HL-60/S4 (cell line): ENCODE results near the gene SLFN5.
"Not testable (repeated sequence)": the region's sequence is repeated elsewhere in the genome, so short reads cannot be mapped to it uniquely, and the experiment has no call there.

Source experiments
- in situ Hi-C: fragments of 300-500 bp; cut with MboI; formaldehyde crosslinking; loops from 2 replicates; pipeline ENCODE4 v1.14.3; 2022; ENCODE audit warnings: low sequenced_read_pairs

The SLFN5 gene

DNA sequence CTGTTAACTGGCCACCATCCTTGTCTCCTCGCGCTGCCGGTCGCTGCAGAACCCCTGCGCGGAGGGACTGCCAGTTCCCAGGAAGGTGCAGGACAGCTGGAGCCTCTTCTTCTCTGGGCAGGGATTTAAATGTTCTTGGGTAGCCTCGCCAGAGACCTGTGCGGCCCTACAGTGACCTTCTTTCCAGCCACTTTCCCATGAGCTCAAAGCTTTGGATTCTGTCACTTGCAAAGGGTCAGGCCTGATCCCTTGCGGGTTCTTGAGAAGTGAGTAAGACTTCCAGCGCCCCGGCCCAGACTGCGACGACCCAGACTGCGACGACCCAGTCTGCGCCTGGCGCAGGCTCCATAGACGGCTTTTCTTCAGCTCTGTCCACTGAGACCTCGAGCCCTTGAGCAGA, 1.4 kb upstream of the SLFN5 start:
- in situ Hi-C loops = no loop called here

DNA sequence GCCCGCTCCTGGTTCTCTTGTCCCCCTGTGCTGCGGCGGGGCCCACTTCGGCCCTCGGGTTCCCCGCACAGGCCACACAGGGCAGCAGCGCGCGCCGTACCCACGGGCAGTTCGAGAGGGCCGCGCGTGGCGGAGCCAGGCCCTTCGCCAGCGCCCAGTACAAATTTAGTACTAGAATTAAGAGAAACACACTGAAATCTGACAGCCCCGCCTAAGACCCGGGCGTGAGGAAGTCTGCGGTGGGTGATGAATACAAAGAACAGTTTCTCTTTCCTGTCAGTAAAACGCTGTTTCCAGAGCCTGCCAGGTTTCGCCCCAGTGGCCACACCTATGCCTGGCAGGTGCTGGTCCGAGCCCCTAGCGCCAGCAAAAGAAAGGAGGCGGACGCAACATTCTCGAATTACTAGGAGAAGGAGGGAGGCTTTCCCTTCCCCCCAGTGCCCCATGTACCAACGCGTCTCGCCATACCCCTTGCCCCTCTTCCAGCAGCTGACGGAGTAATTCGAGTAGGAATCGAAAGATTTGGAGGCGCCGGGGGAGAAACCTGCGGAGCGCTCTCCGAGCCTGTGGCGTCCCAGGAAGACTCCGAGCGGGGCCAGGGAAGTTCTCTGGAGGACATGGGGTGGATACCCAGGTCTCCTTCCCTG, 591 bp upstream of the SLFN5 start:
- in situ Hi-C loops = no loop called here

DNA sequence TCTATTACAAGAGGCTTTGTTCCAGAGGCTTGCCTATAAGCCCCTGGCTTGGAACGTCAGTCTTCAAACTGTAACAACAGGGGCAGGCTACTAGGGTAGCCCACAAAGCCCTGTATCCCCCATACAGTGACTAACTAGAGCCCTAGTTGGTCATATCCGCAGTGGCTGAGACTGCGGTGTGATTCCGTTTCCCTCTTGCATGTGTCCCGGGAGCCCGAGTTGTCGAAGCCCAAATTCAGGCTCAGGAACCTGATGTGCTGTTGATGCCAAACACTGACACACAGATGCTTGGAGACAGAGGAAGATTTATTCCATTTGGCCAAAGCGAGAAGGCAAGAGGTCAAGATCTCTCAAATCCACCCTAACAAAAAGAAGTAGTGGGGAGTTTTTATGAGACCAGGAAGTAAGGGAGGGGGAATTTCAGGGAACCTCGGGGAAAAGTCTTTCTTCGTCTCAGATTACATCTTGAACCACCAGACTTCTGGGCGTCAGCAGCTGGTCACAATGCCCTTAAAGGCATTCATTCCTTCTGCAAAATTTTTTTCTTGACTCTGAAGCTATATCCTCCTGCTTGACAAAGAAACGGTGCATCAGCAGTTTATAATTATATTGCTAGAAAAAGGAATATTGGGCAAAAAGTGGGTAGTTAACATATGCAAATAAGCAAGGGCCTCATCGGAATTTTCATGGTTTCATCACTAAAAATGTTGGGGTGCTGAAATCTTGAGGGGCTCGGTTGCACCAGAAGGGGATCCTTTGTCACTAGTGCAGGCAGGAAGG, 879 bp downstream of the SLFN5 start:
- in situ Hi-C loops = no loop called here

DNA sequence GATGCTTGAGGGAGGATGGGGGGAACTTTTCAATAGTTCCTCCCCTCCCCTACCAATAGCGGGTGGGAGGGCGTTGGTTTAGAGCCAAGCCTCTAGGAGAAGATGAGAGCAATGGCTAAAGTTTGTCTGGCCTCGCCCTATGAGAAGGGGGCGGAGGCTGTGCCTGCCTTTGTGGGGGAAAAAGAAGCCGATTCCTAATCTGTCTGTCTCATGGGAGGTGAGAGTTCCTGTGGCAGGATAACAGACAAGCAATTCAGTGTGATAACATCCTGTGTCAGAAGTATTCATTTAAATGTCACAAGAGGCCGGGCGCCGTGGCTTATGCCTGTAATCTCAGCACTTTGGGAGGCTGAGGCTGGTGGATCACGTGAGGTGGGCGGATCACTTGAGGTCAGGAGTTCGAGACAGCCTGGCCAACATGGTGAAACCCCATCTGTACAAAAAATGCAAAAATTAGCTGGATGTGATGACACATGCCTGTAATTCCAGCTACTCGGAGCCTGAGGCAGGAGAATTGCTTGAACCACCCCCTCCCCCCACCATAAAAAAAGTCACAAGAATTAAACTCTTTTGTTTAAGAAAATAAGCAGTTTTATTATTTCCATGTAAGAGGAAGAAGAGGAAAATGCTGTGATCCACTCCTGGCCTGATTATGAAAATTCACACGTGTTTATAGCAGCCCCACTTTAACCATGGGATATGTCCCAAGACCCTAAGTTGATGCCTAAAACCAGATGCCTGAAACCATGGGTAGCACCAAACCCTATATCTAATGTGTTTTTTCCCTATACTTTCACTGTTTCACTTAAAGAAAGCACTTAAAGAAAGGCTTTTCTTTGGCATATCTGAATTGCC, 1.7 kb downstream of the SLFN5 start:
- in situ Hi-C loops = no loop called here

DNA sequence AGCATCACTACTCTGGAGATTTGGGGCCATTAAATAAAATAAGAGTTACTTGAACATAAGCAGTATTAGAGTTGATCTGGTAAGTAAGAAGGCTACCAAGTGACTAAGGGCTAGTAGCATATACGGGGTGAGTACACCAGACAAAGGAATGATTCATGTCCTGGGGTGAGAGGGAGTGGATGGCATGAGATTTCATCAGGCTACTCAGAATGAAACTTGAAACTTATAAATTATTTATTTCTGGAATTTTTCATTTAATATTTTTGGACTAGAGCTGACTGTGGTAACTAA, 2.3 kb downstream of the SLFN5 start:
- in situ Hi-C loops = no loop called here

DNA sequence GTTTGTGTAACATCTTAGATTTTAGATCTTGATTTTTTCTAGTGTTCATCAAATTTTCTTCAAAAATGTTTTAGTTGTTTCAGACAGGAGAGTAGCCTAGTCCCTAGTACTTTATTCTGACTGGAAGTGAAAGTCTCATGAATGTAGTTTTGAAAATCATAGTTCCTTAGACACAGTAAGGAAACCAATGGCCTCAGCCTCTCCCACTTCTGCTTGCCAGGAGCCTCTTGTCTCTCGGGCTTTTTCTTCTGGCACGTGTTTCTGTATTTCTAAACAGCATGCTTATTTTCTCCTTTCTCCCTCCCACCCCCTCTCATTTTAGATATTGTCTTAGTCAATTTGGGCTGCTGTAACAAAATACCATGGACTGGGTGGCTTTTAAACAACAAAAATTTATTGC, 9.8 kb downstream of the SLFN5 start:
- in situ Hi-C loops = no loop called here

DNA sequence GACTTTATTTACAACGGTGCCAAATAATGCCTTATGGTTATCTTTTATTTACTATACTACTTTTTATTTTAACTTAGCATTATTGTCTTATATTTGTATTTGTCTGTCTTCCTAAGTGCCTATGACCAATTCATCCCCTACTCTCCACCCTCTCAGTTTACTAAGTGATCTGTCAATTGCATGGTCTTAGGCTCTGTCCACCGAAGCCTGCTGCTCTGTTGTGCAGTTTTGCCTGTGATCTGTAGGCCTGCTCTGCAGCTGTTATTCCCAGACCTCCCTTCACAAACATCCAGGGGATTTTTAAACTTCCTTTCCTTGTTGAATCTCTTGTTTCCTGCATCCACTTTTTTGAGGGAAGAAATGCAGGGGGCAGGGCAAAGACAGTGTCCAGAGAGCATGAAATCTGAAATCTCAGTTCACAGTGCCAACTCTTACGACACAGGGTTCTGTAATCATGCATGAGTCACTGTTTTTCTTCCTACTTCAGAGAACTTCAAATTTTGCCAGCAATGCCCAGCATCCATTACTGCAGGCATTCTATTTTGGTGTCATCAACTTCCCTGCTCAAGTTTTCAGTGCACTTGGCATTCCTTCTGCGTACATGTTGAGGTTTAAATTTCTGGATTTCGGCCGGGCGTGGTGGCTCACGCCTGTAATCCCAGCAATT, 11.4 kb downstream of the SLFN5 start:
- in situ Hi-C loops = no loop called here

DNA sequence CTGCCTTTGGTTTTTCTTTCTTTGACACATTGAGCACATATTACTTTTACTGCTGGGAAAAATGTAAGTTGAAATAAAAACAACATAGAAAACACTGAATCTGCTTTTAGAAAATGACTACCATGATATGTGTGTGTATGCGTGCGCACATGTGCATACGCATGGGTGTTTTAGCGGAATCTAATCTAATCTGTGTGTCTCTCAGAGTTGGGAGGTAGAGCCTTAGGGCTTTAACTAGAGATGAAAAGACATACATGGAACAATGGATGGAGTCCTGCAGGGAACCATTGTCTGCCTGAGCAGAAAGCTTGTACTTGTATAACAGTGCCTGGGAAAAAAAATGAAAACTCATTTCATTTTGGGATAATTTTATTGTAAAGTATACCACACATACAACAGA, 12.4 kb downstream of the SLFN5 start:
- in situ Hi-C loops = no loop called here

DNA sequence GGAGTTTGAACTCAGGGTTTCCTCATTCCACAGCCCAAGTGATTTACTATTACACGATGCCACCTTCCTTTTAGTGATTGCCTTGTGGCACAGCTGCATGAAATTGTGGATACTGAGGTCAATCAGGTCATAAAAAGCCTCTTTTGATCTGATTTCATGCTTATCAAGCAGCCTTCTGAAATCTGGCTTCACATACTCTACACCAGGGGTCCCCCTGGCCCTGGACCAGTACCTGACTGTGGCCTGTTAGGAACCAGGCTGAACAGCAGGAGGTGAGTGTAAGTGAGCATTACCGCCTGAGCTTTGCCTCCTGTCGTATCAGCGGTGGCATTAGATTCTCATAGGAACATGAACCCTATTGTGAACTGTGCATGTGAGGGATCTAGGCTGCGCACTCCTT, 13.8 kb downstream of the SLFN5 start:
- in situ Hi-C loops = no loop called here

DNA sequence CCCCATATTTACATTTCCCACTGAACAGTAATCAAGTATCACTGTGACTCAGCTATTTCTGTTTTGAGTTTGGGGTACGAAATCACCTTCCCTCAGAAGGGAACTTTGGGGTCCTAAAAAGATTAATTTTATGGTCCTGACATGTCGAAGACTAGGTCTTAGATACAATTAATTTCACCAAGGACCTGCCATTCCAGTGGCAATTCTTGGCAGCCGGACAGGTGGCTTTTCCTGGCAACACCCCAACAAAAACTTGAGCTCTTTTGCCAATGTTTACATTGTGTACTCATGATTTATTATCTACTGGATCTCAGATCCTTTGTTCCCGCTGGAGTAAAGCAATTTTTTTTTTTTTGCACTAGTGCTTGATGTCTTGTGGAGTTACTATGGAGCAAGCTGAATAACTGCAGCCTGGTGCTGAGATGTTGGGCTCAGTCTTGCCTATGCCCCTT, 14.4 kb downstream of the SLFN5 start:
- in situ Hi-C loops = no loop called here

DNA sequence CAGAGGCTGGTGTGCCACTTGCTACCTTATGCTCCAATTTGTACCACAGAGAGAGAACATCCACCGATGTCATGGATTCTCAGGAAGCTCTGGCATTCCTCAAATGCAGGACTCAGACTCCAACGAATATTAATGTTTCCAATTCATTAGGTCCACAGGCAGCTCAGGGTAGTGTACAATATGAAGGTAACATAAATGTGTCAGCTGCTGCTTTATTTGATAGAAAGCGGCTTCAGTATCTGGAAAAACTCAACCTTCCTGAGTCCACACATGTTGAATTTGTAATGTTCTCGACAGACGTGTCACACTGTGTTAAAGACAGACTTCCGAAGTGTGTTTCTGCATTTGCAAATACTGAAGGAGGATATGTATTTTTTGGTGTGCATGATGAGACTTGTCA, 16.1 kb downstream of the SLFN5 start:
- in situ Hi-C loops = no loop called here

DNA sequence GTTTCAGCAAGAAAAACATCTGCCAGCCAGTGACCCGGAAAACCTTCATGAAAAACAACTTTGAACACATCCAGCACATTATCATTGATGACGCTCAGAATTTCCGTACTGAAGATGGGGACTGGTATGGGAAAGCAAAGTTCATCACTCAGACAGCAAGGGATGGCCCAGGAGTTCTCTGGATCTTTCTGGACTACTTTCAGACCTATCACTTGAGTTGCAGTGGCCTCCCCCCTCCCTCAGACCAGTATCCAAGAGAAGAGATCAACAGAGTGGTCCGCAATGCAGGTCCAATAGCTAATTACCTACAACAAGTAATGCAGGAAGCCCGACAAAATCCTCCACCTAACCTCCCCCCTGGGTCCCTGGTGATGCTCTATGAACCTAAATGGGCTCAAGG, 22.2 kb downstream of the SLFN5 start:
- in situ Hi-C loops = no loop called here

DNA sequence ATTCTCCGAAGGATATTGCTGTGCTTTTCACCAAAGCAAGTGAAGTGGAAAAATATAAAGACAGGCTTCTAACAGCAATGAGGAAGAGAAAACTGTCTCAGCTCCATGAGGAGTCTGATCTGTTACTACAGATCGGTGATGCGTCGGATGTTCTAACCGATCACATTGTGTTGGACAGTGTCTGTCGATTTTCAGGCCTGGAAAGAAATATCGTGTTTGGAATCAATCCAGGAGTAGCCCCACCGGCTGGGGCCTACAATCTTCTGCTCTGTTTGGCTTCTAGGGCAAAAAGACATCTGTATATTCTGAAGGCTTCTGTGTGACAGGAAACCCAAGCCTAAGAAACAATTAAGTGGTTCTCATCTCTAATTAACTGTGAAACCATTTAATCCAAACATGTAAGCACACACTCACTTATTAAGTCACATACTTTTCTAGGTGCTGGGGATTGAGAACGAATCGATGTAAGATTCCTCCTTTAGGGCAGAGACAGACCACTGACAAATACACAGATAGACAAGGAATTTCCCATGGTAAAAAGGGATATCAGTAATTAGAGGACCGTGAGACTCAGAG, 22.8 kb downstream of the SLFN5 start:
- in situ Hi-C loops = no loop called here

DNA sequence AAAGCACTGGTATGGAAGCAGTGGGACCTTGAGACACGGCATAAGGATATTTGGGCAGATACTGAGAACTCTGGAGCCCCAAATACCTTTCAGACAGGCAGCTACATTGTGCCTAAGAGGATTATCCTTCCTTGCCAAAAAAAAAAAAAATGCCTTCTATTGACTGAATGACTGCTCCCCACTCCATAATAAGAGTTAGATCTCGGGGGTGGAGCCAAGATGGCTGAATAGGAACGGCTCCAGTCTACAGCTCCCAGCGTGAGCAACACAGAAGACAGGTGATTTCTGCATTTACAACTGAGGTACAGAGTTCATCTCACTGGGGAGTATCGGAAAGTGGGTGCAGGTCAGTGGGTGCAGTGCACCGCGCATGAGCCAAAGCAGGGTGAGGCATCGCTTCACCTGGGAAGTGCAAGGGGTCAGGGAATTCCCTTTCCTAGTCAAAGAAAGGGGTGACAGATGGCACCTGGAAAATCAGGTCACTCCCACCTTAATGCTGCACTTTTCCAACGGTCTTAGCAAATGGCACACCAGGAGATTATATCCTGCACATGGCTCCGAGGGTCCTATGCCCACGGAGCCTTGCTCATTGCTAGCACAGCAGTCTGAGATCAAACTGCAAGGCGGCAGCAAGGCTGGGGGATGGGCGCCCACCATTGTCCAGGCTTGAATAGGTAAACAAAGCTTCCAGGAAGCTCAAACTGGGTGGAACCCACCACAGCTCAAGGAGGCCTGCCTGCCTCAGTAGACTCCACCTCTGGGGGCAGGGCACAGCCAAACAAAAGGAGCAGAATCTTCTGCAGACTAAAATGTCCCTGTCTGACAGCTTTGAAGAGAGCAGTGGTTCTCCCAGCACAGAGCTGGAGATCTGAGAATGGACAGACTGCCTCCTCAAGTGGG, 31.5 kb downstream of the SLFN5 start:
- in situ Hi-C loops = not testable (repeated sequence)

DNA sequence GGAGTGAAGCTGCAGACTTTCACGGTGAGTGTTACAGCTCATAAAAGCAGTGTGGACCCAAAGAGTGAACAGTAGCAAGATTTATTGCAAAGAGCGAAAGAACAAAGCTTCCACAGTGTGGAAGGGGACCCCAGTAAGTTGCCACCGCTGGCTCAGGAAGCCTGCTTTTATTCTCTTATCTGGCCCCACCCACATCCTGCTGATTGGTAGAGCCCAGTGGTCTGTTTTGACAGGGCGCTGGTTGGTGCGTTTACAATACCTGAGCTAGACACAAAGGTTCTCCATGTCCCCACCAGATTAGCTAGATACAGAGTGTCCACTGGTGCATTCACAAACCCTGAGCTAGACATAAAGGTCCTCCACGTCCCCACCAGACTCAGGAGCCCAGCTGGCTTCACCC, 35.6 kb downstream of the SLFN5 start:
- in situ Hi-C loops = not testable (repeated sequence)

DNA sequence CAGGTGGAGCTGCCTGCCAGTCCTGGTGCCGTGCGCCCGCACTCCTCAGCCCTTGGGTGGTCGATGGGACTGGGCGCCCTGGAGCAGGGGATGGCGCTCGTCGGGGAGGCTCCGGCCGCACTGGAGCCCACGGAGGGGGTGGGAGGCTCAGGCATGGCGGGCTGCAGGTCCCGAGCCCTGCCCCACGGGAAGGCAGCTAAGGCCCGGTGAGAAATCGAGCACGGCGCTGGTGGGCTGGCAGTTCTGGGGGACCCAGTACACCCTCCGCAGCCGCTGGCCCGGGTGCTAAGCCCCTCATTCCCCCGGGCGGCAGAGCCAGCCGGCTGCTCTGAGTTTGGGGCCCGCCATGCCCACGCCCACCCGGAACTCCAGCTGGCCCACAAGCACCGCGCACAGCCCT, 36.0 kb downstream of the SLFN5 start:
- in situ Hi-C loops = not testable (repeated sequence)

DNA sequence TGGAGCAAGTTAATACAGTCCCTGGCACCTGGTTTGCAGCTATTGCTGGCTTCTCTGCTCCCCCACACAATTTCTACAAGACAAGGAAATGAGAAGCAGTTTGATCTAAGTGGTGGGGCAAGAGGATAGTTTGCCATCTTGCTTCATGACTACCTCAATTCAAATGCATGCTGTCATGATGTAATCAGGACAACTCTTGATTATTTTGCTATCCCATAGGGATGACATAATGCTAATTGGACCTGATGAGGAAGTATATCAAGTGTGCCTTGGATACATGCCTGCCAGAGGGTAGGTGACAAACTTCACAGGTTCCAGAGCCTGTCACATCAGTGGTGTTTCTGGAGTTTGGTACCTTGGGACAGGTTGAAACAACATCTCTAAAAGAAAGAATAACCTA, 40.9 kb downstream of the SLFN5 start:
- in situ Hi-C loops = no loop called here

DNA sequence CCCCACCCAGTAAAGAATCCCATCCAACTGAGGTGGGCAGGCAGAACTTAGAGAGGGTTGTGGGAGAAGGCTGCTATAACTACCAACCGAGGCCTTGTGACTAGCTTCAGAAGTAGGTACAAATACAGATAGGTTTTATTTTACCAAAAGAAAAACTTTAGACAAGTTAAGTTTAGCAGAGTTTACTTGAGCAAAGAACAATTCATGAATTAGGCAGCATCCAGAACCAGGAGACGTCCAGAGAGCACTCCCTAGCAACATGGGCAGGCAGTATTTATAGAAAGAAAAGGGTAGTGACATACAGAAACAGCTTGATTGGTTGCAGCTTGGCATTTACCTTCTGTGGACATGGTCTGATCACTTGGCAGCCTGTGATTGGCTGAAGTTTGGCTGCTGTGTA, 42.1 kb downstream of the SLFN5 start:
- in situ Hi-C loops = no loop called here

DNA sequence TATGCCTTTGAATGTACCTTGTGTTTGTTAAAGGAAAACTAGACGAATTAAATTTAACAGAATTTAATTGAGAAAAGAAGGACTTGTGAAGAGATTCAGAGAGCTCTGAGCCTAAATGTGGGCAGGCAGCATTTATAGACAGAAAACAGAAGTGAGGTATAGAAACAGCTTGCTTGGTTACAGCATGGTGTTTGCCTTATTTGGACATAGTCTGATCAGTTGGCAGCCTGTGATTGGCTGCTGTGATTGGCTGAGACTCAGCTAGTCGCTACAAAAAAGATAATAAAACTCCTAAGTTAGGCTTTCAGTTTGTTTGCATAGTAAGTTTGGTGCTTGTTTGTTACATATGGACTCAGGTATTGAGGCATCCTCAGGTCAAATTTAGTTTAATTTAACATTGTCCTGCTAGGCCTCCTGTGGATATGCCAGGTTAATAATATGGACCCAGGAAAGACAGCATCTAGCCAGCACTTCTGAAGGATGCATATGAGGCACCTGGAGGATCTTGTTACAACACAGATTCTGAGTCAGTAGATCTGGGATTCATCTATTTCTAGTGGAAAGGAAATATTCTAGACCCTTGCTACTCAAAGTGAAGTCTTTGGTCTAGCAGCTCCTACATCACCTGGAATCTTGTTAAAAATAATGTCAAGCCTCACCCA, 43.4 kb downstream of the SLFN5 start:
- in situ Hi-C loops = no loop called here
